ENCODE results near the gene STKLD1.

- TF ChIP-seq CTCF (IDR thresholded peaks at IDR 0.05) (no peak), POLR2A (IDR thresholded peaks at IDR 0.05) (no peak), EP300 (IDR thresholded peaks at IDR 0.05; ENCODE audit: low read depth) (no peak), POLR2AphosphoS5 (IDR thresholded peaks at IDR 0.05) (no peak)
Measured at GRCh38 chr9:133400292-133400691, 24.1 kb downstream of the STKLD1 start.
